22Rv1 (cell line): ENCODE measurements around the gene RPL31.

Experiments
- CTCF ChIP-seq: fragments of 450-650 bp; IDR thresholded peaks from 2 replicates; pipeline ENCODE4 v1.5.1; 2017; ENCODE audit warnings: mild to moderate bottlenecking
- ZFX ChIP-seq: fragments of 450-650 bp; IDR thresholded peaks from 2 replicates; pipeline ENCODE4 v1.6.1; 2017; ENCODE audit warnings: antibody characterized with exemption, borderline replicate concordance

DNA sequence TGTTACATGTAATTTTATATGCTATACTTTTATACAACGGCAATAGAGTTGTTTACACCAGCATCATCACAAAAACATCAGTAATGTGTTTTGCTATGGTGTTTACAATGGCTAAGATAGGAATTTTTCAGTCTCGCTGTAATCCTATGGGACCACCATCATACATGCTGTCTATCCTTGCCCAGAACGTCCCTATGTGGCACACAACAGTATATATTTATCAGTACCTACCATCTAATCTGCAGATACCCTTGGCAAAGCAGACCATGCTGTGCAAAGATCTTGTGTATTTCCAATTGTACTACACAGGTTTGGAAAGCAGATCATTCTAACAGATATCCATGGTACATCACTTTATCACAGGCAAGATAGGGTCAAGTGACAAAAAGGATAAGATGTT is 15.3 kb downstream of the RPL31 start:
- no peak for TF ChIP-seq CTCF
- no peak for TF ChIP-seq ZFX
